ENCODE measurements around the gene EFNA4.

The EFNA4 gene

GRCh38 chr1:155017041-155017945 lies 46.2 kb upstream of the EFNA4 start:
- Histone ChIP-seq H3K4me3 (peak overlapping the region; percentile 47 to 59), H3K27ac (peak overlapping the region; percentile 83 to 88), H3K9me3 (no peaks in the 10 kb centered on the region), H3K4me1 (peaks cover 0 to 31% (median 24%) of the 10 kb centered on the region in 4 donors), H3K27me3 (no peaks in the 10 kb centered on the region), H3K36me3 (peaks cover 0 to 34% (median 24%) of the 10 kb centered on the region in 3 donors)
- TF ChIP-seq, protein P1, sequence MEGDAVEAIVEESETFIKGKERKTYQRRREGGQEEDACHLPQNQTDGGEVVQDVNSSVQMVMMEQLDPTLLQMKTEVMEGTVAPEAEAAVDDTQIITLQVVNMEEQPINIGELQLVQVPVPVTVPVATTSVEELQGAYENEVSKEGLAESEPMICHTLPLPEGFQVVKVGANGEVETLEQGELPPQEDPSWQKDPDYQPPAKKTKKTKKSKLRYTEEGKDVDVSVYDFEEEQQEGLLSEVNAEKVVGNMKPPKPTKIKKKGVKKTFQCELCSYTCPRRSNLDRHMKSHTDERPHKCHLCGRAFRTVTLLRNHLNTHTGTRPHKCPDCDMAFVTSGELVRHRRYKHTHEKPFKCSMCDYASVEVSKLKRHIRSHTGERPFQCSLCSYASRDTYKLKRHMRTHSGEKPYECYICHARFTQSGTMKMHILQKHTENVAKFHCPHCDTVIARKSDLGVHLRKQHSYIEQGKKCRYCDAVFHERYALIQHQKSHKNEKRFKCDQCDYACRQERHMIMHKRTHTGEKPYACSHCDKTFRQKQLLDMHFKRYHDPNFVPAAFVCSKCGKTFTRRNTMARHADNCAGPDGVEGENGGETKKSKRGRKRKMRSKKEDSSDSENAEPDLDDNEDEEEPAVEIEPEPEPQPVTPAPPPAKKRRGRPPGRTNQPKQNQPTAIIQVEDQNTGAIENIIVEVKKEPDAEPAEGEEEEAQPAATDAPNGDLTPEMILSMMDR (IDR thresholded peaks at IDR 0.05): peak; percentile 99
- DNase-seq: peak; percentile 80 to 96
- intact Hi-C loops (cut with DNase I; ENCODE audit: low total_unique reads): loop anchor here (5.0 kb wide), 1 partner anchor 55 kb away; the partner anchor contains the start of gene PYGO2

DNA sequence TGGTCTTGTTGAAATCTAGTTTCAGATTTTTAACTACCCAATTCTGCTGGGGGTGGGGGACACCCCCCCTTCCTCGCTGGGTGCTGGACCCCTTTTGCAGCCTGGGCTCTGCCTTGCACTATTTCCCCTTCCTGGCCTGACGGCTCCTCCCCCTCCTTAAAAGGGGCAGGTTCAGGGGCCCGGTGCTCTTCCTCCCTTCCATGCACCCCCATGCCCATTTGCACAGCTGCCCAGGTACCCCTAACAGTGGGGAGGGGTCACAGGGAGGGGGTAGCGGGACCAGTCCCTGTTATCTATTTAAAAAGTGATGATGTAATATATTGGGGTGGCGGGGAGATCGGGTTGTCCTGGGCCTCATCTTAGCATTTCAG lies 45.6 kb upstream of the EFNA4 start:
- intact Hi-C loops (cut with DNase I; ENCODE audit: low total_unique reads): loop anchor here (5.0 kb wide), 1 partner anchor 56 kb away; the partner anchor contains the start of gene PYGO2
- H3K27ac ChIP-seq: peak overlapping the region; percentile 83 to 88

DNA sequence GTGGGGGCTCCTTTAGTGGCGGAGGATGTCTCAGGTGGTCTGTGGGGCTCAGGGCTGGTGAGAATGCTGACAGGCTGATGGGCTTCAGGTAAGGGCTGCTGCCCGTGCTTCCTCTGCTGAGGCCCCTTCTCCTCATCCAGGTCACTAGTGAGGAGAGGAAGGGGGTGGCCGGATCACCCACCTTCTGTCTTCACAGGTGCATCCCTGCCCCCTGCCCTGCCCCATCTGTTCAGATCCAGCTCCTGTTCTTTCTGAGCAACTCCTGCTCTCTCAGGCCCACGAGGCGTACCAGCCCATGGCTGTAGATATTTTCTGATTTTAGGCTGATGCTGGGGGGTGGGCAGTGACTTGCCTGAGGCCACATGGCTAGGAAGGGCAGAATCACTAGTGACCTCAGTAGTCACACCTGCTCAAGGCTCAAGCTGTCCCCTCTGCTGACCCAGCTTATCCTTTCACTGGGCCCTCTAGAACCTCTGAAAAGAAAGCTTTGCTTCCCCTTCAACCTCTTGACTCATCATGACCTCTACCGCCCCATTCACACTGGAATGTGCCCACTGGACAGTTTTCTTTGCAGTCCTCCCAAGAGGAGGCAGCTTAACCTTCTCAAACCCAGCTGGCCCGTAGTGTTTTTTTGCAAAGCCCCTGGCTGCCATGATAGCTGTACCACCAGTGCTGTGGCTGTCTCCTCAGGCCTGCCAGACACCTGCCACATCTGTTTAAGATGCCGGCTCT lies 44.8 kb upstream of the EFNA4 start:
- TF ChIP-seq, protein P1 (IDR thresholded peaks at IDR 0.05): no peak
- Histone ChIP-seq H3K36me3 (peaks cover 0 to 29% (median 24%) of the 10 kb centered on the region in 3 donors), H3K27ac (peak overlapping the region in 1 of 2 donors; percentile 83), H3K4me3 (no peak overlapping the region), H3K9me3 (no peaks in the 10 kb centered on the region), H3K27me3 (no peaks in the 10 kb centered on the region), H3K4me1 (peaks cover 0 to 20% (median 18%) of the 10 kb centered on the region in 4 donors)
- intact Hi-C loops (cut with DNase I; ENCODE audit: low total_unique reads): loop anchor here (5.0 kb wide), 1 partner anchor 56 kb away; the partner anchor contains the start of gene PYGO2
- DNase-seq: peak in 1 of 2 donors; percentile 59

More for the DNA sequence above, 45.6 kb upstream of the EFNA4 start:
- peaks cover 0 to 34% (median 24%) of the 10 kb centered on the region in 3 donors for H3K36me3 ChIP-seq
- TF ChIP-seq, protein P1 (IDR thresholded peaks at IDR 0.05): no peak
- peaks cover 0 to 25% (median 19%) of the 10 kb centered on the region in 4 donors for H3K4me1 ChIP-seq
- H3K27me3 ChIP-seq: no peaks in the 10 kb centered on the region
- H3K4me3 ChIP-seq: peak overlapping the region; percentile 47 to 59
- no peaks in the 10 kb centered on the region for H3K9me3 ChIP-seq
- peak in 1 of 2 donors; percentile 65 for DNase-seq

DNA sequence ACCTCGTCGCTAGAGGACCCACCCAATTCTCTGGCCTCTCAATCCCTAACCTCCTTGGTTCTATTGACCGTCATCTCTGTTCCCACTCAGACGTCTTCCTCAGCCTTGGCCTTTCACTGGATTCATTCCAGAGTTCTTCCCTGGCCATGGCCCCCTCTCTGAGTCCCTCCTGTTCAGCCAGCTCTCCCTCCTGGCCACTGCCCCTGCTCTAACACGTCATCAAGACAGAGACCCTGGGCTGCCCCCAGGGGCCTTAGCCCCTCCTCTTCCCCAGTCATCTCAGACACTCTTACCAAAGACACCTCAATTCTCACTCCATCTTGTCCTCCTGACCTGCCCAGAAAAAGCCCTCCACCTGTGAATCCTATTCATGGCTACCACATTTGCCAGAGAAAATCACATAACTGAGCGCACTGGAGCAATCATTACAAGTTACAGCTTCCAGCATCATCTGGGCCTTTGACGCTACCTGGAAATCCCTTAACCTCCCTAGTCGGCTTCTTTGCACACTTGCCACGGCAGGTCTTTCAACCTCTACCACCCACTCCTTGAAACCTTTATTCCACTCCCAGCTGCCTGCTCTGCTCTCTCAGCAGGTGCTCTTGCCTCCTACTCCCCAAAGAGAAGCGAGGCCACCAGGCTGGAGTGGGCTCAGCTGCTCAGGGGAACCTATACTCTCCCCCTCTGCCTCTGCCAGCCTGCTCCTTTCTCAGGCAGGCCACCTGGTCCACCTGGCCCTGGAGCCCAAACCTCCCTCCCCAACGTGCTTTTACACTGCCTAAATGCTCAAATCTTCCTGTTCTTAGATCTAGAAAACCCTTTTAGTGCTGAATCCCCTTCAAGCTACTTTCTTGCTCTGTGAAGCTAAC lies 43.9 kb upstream of the EFNA4 start:
- peak in 1 of 2 donors; percentile 56 for DNase-seq
- peaks cover 0 to 20% (median 18%) of the 10 kb centered on the region in 4 donors for H3K4me1 ChIP-seq
- H3K27ac ChIP-seq: no peak overlapping the region
- H3K27me3 ChIP-seq: no peaks in the 10 kb centered on the region
- no peaks in the 10 kb centered on the region for H3K9me3 ChIP-seq
- no peak overlapping the region for H3K4me3 ChIP-seq
- intact Hi-C loops (cut with DNase I; ENCODE audit: low total_unique reads): loop anchor here (5.0 kb wide), 1 partner anchor 57 kb away; the partner anchor contains the start of gene PYGO2
- TF ChIP-seq, protein P1 (IDR thresholded peaks at IDR 0.05): no peak
- H3K36me3 ChIP-seq: peaks cover 0 to 21% (median 20%) of the 10 kb centered on the region in 3 donors

All from tibial artery (tissue), 4 donors.